HG03342 (cell line): ENCODE results near the gene FYTTD1.

Experiments used
- ATAC-seq: cut with Tn5 transposase; IDR thresholded peaks from one replicate; pipeline ENCODE4 v1.9.1; 2021; ENCODE audit warnings: mild to moderate bottlenecking, moderate library complexity; ENCODE audit not compliant: unreplicated experiment

The FYTTD1 gene

GRCh38 chr3:197791892-197792647 is 42.4 kb downstream of the FYTTD1 start:
- ATAC-seq: peak; percentile 25

- ATAC-seq: no peak
Observed at GRCh38 chr3:197793247-197793646, 43.6 kb downstream of the FYTTD1 start.

- no peak for ATAC-seq
Observed at GRCh38 chr3:197794115-197794514, 44.4 kb downstream of the FYTTD1 start.

GRCh38 chr3:197795200-197795599 is 45.5 kb downstream of the FYTTD1 start:
- ATAC-seq: no peak

DNA sequence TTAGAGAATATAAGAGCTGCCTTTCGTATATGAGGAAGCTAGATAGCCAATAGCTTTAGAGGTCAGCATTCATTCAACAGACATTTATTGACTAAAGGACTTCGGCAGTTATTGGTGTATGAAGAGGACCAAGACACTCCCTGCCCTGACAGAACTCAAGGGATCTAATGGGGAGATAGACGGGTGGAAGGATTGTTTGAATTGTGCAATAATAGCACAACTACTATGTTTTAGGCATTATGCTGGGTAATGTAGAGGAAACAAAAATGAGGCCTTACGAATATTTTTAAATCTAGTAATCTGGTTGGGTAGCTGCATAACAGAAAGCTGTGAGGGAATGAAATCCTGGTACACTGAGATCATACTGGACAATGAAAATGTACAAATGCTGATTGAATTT is 46.4 kb downstream of the FYTTD1 start:
- ATAC-seq: no peak

GRCh38 chr3:197798863-197799262 is 49.2 kb downstream of the FYTTD1 start:
- ATAC-seq: peak; percentile 53

- no peak for ATAC-seq
Observed at GRCh38 chr3:197800379-197800778, 50.7 kb downstream of the FYTTD1 start.

- no peak for ATAC-seq
Observed at GRCh38 chr3:197801891-197802778, 52.5 kb downstream of the FYTTD1 start.

DNA sequence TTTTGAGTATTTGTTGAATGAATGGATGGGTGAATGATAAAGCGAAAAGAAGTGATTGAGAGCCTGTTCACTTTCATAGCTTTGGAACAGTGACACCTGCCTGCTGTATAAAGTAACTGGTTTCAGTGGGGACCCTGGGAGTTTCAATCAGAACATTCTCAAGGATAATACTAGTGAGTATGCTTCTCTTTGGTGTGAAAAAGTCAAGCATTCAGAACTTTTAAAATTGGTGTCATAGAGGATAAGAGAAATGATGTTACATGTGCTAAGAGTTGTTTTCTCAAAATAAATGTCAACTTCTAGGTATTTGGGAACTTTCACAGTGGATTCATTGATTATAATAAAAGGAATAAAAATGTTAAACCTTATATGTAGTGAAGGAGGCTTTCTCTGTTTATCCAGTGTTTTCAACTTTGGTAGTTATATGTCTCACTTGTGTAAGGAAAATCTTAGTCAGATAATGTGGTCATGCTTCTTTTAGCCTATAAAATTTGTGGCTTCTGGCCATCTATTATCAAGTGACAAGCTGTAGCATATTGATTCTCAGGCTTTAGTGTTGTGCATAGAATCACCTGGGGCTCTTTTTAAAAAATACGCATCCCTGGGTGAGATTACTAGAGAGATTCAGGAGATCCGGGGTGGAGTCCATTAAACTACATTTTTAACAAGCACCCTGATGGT is 53.2 kb downstream of the FYTTD1 start:
- ATAC-seq: no peak

- ATAC-seq: no peak
Observed at GRCh38 chr3:197804511-197804910, 54.8 kb downstream of the FYTTD1 start.

DNA sequence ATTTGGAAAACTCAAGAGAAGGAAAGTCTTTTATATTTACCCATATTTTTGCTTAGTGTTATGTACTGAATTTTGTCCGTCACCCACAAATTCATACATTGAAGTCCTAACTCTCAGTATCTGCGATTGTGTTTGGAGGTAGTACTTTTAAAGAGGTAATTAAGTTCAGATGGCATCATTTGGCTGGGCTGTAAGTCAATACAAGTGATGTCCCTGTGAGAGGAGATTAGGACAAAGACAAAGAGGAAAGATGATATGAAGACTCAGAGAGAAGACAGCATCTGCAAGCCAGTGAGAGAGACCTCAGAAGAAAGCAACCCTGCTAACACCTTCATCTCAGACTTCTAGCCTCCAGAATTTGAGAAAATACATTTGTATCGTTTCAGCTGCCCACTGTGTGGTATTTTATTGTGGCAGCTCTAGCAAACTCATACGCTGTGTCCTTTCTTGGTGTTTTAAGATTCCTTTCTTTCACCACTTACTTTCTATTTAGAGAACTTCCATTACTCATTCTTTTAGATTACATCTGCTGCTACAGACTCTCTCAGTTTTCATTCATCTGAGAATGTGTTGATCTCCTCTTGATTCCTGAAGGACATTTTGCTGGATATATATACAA is 58.4 kb downstream of the FYTTD1 start:
- ATAC-seq: no peak

GRCh38 chr3:197809356-197810020 is 59.8 kb downstream of the FYTTD1 start:
- no peak for ATAC-seq

DNA sequence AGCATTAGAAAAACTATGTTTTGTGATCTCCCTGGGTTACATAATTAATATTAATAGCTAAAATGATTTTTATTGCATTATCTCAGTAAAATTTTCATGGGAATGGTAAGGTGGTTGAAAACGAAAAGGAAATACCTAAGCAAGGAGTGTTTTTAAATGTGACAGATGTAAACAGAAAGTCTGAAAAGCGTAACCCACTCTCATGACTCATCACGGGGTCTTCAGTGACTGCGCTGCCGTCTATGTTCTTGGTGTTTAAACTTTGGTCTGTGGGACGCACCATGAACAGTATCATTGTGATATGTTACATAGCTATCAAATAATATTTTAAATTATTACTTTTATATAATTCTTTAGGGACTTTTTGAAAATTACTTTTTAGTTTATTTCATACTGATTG is 61.2 kb downstream of the FYTTD1 start:
- no peak for ATAC-seq

DNA sequence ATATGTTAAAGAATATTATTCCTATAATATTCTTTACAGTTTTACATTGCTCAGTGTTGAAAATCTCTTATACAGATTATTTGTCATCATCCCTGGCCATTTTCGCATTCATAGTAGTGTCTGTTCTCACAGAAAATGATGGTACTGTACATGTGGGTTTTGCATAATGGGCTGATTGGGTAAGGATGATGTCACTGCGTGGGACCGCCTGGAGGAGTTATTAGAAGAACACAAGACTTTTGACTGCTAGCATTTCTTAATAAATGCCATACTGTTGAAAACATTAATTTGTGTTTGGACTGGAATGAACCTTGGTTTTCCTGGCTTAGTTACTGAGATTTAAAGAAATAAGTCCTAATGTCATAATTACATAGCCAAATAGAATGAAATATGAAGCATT is 61.7 kb downstream of the FYTTD1 start:
- no peak for ATAC-seq

GRCh38 chr3:197814372-197814771 is 64.7 kb downstream of the FYTTD1 start:
- ATAC-seq: no peak

- no peak for ATAC-seq
Observed at GRCh38 chr3:197820550-197821335, 71.1 kb downstream of the FYTTD1 start.

- no peak for ATAC-seq
Observed at GRCh38 chr3:197829397-197830045, 79.8 kb downstream of the FYTTD1 start.

DNA sequence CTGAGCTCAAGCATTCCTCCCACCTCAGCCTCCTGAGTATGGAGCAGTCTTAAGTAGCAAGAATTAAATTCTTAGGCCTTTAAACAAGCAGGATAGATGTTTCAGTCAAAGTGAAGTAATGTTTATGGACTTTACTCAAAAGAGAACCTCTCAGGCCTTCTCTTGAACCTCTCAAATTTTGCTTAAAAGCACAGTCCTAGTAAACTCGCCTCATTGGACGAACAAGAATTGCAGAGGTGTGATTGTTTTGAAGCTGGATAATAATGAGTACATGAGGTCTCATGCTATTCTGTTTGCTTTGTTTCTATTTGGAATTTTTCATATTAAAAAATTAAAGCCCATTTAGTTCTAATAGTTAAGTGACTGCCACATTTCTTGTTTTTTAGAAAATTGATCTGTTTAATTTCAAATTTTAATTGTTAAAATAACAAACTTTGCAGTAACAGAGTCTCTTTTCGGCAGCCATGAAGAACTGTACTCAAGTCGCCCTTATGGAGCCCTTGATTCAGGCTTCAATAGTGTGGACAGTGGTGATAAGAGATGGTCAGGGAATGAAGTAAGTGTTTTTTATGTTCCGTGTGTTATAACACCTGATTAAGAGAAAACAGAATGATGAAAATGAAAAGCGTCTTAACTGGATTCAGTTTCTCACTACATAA is 80.8 kb downstream of the FYTTD1 start:
- no peak for ATAC-seq

- no peak for ATAC-seq
Observed at GRCh38 chr3:197830967-197831313, 81.3 kb downstream of the FYTTD1 start.
